GM21576 (cell line): Measurements from ENCODE around the gene CXCR4.

ENCODE experiments used
- ATAC-seq: cut with Tn5 transposase; IDR thresholded peaks from one replicate; pipeline ENCODE4 v1.9.1; 2021; ENCODE audit warnings: mild to moderate bottlenecking, moderate library complexity; ENCODE audit not compliant: unreplicated experiment

Gene CXCR4

DNA sequence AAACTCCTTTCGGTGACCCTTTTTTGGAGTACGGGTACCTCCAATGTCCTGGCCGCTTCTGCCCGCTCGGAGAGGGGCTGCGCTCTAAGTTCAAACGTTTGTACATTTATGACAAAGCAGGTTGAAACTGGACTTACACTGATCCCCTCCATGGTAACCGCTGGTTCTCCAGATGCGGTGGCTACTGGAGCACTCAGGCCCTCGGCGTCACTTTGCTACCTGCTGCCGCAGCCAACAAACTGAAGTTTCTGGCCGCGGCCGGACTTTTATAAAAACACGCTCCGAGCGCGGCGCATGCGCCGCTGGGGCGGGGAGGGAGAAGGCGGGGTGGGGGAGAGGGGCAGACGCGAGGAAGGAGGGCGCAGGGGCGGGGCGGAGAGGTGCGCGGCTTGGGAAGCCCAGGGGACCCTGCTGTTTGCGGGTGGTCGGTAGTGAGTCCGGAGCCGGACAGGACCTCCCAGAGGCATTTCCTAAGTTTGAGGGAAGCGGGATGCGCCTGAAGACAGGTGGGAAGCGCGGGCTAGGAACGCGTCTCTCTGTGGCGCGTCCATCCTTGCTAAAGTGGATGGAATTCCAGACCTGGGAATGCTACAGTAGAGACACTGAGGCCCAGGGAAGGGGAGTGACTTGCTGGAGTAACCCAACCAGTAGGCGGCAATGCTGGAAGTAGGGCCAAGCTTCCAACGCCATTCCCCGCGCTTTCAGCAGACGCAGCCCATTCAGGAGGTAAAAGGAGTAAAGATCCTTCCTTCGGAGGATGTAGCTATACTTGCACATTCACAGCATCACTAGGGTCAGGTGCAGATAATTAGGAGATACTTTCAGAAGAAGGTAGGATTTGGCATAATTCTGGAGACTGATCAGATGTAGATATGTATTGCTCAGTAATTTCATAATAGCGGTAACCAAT lies at the start of gene CXCR4:
CXCR4 (minus strand) TSS at position 241 of the 910 bp plus-strand sequence; CDS start at position 152, 89 bp downstream.
- ATAC-seq = peak; percentile 22

DNA sequence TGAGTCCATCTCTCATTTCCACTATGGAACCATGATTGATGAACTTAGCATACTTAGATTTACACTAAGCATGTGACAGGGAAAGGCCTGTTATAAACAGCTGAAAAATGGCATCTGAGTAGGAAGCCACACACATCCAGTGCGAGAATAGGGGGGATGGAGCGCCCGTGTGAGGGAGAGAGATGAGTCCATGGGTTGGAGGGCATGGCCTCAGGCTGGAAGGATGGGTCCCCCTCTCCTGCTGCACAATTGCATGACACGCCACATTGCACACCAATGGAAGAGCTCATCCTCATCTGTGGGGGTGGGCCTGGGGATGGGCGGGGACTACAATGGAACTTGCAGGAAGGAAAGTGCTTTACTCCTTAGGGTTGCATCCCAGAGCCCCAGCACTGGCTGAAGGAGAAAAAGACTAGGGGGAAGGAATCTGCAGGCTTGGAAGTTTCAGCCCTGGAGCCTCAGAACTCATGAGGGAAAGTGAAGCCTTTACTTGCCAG lies 46.4 kb upstream of the CXCR4 start:
- no peak for ATAC-seq

DNA sequence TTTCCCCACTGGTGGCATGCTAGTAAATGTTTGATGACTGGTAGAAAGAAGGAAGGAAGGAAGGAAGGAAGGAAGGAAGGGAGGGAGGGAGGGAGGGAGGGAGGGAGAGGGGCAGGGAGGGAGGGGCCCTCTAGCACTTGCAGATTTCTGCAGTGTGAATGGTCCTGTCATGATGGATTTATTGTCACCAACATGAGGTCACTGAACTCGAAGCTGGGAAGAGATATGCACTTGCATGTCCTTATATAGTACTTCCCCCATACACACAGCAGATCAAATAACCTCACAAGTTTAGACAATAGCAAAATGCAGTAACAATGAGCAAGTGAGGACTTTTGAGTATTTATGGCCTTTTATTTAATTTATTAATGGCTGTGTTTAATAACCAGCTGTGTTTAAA lies 44.5 kb upstream of the CXCR4 start:
- no peak for ATAC-seq

DNA sequence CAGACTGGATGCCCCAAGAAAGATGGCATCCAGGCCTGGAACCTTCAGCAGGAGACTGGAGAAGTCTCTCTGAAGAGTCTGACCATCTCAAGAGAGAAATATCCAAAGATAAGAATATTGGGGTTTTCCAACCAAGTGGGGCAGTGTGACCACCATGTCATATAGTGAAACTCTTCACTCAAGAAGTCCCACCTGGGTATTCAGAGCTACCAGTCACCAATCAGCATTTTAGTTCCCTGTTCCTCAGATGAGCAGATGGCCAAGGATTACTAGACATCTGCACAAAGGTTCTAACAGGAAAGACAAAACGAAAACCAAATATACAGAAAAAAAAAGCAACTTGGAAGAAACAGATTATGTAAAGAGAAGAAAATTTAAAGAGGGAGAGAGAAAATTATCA lies 38.5 kb upstream of the CXCR4 start:
- ATAC-seq = no peak

DNA sequence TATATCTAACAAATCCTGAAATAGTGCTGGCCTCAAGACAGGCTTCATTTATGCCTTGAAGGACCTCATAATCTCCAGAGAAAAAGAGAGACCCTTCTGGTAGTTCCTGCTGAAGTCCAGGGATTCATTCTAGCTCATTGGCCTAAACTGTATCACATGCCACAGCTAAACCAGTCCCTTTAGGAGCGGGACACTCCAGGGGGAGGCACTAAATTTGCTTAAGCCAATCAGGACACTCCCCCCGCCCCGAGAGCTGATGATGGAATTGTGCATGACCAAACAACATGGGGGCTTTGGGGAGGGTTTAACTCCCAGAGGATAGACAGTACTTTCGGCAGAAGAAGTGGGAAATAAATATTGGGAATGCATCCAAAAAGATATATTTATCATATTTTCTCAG lies 36.4 kb upstream of the CXCR4 start:
- no peak for ATAC-seq

DNA sequence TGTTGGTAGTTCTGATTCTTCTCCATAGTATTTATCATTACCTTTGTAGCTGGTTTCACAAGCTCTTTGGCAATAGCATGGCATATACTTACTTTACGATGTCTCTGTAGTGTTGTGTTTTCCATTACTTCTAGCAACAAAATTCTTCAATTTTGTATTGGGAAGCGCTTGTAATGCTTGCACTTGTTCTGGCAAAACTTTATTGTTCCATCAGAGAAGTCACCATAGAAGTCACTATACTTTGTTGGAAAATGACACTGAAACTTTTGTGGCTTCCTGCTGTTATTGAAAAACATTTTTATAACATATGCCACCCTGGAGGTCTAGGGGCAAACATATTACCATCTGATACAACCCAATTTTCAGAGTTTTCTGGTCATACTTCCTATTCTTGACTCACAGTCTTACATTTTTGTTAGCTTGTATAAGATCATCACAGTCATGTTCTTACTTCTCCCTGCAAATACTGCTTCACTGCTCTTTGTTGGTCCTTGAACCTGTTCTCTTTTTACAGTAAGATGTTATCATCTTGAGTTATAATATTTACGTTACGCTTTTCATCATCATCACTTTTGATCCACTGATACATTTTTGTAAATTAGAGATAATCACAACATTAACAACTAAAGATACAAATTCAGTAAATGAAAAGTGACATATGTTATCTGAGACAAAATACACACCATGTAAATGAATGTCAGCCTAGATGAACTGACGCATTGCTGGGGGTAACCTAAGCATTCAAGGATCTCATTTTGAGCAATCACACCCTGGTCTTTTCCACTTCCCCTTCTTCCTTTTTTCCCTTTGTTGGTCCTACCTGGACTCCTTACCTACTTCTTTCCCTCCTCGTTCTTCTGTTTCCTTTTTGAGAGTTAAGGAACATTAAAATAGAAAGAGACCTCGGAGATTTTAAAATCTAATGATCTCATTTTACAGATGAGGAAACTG lies 33.3 kb upstream of the CXCR4 start:
- no peak for ATAC-seq

DNA sequence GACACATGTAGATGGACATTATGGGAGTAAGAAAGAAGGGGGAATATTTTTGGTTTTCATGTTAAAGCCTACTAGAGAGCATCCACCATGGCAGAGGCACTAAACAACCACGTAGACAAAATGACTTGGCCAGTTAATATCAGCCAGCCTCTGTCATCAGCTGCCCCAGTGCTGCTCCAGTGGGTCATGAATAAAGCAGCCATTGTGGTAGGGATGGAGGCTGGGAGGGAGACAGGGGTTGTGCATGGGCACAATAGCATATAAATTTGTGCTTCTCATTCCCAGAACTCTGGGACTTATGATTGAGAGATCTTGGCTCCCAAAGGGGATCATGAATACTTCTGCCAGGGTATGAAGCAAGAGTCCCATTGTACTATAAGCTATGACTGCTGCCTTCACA lies 31.1 kb upstream of the CXCR4 start:
- no peak for ATAC-seq

DNA sequence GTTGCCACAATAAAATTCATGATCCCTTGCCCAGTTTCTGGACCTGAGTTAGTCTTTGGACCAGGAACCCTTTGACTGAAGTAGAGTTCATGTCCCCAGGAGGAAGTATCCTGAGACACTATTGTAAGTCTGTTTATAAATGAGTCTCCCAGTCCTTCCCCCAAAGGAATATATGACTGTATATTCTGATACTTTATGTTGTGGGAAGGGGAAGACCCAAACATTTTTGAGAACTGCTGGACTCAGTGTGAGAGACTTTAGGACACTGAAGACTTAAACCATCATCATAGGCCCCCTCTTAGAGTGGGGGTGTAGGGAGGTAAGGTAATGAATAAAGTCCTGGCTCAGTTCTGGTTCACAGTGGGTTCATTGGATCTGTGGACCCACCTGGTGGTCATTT lies 28.6 kb upstream of the CXCR4 start:
- ATAC-seq = no peak

DNA sequence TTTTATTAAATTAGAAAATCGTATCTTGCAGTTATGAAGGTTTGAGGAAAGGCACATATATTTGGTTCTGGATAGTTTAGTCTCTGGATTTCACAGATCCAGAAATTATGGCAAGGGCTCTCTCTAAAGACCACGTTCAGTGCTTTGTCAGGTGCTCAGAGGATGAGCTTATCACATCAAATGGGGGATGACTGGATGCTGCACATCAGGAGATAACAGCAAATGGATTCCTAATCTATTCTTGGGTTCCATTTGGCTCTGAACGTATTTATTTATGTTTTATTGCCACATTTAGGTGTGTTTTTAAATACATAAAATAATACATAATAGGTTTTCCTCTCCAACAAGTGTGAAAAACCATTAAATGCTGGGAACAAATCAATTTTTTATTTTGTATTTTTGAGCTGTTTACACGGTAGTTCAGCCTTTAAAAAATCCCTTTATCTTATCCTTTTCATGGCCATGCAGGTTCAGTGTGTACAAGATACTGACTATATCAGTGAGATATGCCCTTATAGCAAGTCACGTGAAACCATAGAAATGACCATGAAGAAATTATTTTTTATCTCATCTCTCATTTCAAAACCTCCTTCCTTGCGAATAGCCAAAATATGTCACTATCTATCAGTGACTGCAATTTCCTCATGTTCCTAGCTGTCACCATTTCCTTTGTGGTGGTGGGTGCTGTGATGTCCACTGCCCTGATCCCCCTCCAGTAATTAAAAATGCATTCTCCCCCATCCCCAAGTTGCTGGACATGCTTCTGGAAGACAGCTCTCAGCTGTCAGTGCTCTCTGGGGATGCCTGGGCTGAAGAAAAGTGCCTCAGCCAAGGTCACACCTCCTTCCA lies 25.9 kb upstream of the CXCR4 start:
- no peak for ATAC-seq

DNA sequence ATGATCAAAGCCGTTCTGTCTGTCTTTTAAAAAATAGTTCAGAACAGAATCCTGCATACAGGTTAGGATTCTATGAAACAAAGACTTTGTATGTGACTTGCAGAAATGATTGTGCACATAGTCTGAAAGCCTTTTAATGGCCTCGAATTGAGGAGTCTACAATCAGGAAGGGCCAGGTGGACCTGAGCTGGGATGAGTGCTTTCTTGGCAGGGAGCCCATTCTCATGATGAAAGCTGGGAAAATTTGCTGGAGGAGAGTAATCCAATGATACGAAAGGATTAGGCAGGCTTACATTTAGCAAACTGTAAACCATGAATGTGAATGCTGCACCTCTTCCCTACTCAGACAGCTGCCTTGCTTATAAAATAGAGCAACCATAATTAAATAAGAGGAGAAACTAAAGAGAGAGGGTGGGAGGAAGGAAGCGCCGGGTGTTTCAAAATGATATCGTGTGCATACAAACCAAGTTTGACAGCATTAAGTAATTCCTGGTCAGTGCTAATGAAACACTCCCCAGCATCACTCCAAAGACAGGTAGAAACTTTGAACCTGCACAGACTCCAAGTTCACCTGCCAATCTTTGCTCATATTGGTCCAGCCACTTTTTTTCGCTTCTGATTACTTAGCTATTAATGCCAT lies 23.7 kb upstream of the CXCR4 start:
- ATAC-seq = no peak

DNA sequence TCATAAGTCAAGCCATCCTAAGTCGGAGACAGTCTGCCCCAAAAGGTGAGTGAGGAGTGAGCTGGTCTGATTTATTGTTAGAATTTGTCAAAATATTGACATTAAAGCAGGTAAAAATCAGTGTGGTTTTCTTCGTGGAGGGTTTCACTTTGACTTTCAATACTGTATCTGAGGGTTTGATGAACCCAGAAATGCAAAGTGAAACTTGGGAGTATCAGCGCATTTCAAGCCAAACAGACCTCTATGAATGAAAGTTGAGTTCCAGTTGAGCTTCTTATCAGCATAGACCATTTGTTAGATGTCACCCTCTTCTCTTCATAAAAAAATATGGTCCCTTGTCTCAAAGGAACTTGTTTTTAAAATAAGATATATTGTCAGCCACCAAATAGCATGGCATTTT lies 21.7 kb upstream of the CXCR4 start:
- no peak for ATAC-seq

DNA sequence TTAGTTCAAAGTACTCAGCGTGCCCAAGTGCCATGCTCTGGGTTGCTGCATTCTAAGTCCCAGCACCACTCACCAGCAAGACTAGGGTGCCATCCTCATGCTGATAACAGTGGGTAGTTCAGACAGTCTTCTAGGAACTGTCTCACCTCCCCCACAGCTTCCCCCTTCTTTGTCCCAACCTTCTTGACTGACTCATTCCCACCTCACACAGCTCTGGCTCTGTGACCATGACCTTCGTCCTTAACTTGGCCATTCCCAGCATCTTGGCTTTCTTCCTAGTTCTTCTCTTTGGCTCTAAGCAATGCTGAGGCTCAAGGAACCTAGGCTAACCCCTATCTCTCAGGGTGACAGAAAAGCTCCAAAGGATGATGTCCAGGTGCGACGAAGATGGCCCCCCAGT lies 20.0 kb upstream of the CXCR4 start:
- no peak for ATAC-seq

DNA sequence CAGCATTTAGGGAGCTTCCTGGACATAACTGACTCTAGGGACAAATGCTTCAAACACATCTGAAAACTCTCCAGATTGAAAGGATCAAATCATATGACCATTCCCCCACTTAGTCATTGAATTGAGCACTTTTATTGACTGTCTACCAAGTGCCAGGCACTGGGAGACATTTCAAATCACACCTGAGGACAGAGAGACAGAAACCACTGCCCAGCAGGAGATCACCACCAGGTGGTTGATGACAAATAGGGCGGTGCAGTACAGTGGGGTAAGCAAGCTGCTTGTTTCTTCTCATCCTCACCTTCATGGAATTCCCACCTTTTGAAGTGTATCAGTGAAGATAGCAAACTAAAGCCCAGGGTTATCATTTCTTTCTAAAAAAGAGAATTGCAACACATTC lies 19.0 kb upstream of the CXCR4 start:
- no peak for ATAC-seq

DNA sequence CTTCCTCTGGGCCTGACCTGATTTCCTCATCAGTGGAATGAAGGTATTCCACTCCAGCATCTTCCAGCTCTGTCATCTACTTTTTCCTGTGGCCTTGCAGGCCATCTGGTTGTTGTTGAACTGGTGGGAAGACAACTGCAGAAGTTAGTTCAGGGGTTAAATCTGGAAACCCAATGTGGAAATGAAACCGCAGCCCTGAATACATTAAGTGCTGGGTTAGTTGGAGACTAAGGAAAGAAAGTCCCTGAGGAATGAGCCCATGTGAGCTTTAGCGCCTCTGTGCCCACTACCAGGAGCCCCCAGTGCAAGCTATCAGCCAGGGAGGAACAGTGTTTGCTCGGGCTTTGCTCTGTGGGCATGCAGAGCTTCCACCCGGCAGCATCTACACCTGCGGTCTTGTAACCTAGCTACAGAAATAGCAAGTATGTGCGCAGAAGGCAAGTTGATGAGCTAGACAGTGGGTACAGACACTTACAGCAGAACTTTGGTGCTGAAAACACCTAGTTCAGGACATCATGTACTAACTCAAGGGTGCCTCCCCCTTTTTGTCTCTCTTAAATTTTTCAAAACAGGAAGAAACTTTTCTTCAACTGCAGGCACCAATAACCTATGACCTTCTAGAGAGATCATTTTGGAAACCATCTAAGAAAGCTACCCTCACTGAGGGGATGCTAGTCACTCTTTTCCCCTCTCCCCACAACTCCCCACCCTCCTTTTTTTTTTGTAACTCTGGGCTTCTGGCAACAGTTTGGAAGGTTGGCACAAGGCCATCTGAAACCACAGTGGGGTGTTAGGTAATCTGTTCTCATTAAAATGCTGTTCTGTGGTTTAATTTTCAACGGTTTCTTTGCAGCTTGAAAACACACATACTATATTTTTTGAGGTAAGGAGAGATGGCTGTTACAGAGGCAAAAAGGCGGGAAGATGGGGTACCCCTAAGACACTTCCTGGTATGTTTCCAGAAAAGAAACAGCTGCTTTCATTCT lies 18.3 kb upstream of the CXCR4 start:
- ATAC-seq = peak; percentile 43

DNA sequence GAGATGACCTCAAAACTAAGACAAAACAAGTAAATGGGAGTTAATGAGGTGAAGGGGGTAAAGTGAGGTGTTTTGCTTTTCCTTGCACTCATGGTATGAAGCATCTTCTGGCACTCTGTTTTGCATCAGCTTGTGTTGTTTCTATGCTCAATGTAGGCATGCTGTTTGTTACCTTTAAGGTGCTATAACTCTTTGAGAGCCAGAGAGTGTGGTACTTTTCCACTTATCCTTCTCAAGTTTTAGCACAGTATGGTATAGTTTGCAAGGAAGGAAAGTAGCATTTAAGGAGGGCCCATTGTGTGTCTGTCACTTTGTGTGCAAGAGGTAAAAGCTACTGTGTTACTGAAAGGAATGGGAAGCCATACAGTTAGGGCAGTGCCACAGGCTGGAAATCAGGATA lies 17.5 kb upstream of the CXCR4 start:
- ATAC-seq = no peak

DNA sequence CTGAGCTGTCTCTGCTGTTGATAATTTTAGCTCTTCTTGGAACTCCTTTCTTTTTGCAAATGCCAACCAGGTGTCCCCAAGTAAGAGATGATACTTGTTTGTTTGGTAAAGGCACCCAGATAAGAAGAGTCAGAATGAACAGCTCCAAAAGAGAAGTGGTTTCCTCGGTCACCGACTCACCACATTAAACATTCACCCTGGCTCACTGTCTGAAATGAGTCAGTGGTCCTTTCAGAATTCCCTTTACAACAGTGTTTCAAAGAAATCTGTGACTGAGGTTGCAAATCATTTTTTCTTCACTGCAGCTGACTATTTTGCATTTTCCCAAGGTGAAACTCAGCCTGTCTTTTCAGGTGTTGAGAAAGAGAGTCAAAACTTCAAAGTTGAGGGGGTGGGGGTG lies 16.2 kb upstream of the CXCR4 start:
- ATAC-seq = no peak

DNA sequence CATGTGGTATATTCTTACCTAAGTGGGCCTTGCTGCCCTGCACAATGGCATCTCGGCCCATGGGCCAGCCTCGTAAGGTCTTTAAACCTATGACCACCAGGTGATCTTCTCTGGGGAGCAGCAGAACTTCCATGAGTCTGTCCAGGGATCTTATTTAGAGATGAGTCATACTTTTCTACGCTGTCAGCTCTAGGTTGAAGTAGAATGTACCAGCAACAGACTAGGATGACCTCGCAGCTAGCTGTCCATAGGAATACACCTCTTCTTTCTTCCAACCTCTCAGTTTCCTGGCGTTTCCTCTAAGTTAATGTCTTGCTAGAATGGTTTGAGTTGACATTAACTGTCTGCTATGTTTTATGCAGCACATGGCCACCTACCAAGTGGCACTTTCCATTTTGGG lies 15.6 kb upstream of the CXCR4 start:
- no peak for ATAC-seq

DNA sequence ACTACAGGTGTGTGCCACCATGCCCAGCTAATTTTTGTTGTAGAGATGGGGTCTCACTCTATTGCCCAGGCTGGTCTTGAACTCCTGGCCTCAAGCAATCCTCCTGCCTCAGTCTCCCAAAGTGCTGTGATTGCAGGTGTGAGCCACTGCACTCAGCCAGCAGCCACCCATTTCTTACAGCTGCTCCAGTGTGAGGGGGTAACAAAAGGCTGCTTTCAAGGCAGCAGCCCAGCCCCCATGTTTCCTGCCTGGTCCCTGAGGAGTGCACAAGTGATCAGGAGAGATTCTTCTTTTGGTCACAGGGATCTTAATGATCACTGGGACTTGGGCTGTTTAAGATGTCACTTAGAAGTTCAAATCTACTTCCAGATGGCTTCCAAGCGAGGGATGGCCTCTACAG lies 15.2 kb upstream of the CXCR4 start:
- no peak for ATAC-seq

DNA sequence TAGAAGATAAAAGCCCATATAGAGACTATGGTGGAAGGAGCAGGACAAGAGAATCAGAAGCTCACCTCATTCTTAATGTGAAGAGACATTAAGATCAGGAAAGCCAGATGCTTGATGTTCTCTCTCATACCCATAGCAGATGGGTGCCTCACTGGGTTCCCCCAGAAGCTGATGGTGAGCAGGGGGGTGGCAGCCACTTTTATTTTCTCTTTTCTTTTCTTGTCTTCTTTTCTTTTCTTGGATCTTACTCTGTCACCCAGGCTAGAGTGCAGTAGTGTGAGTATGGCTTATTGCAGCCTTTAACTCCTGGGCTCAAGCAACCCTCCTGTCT lies 14.8 kb upstream of the CXCR4 start:
- no peak for ATAC-seq
